HG03108 (cell line): ENCODE results near the gene MTPN.
A peak's percentile ranks its signal among the peaks of the same experiment; 100 is the strongest.

Source experiments
- ATAC-seq: cut with Tn5 transposase; IDR thresholded peaks from one replicate; pipeline ENCODE4 v1.9.1; 2021; ENCODE audit warnings: moderate library complexity; ENCODE audit not compliant: unreplicated experiment

Gene MTPN

GRCh38 chr7:135977007-135977741 is at the start of gene MTPN:
MTPN (minus strand) TSS chr7:135977359; CDS start chr7:135977100, 259 bp downstream.
- peak; percentile 55 for ATAC-seq

GRCh38 chr7:136026209-136026608 is 49.0 kb upstream of the MTPN start:
- ATAC-seq, result no peak

- no peak for ATAC-seq
These were observed 46.1 kb upstream of the MTPN start for GRCh38 chr7:136023134-136023869.

GRCh38 chr7:136020556-136020955 is 43.4 kb upstream of the MTPN start:
- ATAC-seq, result no peak

- no peak for ATAC-seq
These were observed 40.9 kb upstream of the MTPN start for GRCh38 chr7:136018104-136018503.

- no peak for ATAC-seq
These were observed 39.7 kb upstream of the MTPN start for GRCh38 chr7:136016649-136017395.

GRCh38 chr7:136015638-136016037 is 38.5 kb upstream of the MTPN start:
- no peak for ATAC-seq

GRCh38 chr7:136014659-136015058 is 37.5 kb upstream of the MTPN start:
- ATAC-seq, result no peak

- no peak for ATAC-seq
These were observed 35.1 kb upstream of the MTPN start for GRCh38 chr7:136012238-136012637.

GRCh38 chr7:136009488-136010079 is 32.4 kb upstream of the MTPN start:
- no peak for ATAC-seq

- ATAC-seq, result no peak
These were observed 29.0 kb upstream of the MTPN start for GRCh38 chr7:136006208-136006607.

GRCh38 chr7:136004083-136004482 is 26.9 kb upstream of the MTPN start:
- ATAC-seq, result no peak

- no peak for ATAC-seq
These were observed 25.6 kb upstream of the MTPN start for GRCh38 chr7:136002802-136003201.

- no peak for ATAC-seq
These were observed 23.2 kb upstream of the MTPN start for GRCh38 chr7:136000288-136000913.

- no peak for ATAC-seq
These were observed 20.9 kb upstream of the MTPN start for GRCh38 chr7:135998081-135998480.

GRCh38 chr7:135995748-135996147 is 18.6 kb upstream of the MTPN start:
- ATAC-seq, result no peak

- peak; percentile 13 for ATAC-seq
These were observed 17.5 kb upstream of the MTPN start for GRCh38 chr7:135994466-135995205.

GRCh38 chr7:135993950-135994349 is 16.8 kb upstream of the MTPN start:
- peak; percentile 65 for ATAC-seq

- no peak for ATAC-seq
These were observed 14.7 kb upstream of the MTPN start for GRCh38 chr7:135991906-135992305.

GRCh38 chr7:135991322-135991721 is 14.2 kb upstream of the MTPN start:
- ATAC-seq, result no peak
